Mammary epithelial cell (primary cell): Measurements from ENCODE around the gene ZNF518B.

Experiments
- EZH2 ChIP-seq: IDR thresholded peaks from 2 replicates; pipeline ENCODE4 v1.6.1; 2012; ENCODE audit warnings: low read length, inconsistent platforms, borderline replicate concordance
- TF ChIP-seq, protein P1 (sequence below), 2 donors: IDR thresholded peaks in 1 of 2; conservative IDR thresholded peaks in 1 of 2; 2 replicates each; pipeline ENCODE4 v1.5.1; 2011 to 2012; ENCODE audit warnings: inconsistent platforms in 2 of 2, low read length in 2 of 2, mild to moderate bottlenecking in 2 of 2, control low read depth in 1 of 2, low read depth in 1 of 2; ENCODE audit not compliant: insufficient read depth in 1 of 2; ENCODE audit errors: extremely low read depth in 1 of 2

DNA sequence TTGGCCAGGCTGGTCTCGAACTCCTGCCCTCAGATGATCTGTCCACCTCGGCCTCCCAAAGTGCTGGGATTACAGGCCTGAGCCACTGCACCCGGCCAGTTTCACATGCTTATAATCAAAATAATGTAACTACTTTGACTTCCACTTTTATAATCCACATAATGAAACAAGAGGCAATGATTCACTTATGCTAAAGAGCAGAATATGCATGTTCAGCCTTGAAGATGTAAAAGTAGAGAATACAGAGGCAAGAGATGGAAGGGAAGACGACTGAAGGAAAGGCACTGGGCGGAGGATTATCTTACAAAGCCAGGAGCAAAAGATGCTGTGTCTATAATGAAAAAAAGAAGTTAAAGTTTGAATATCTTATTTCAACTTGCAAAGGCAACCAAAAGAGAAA is 13.3 kb upstream of the ZNF518B start:
- TF ChIP-seq, protein P1, sequence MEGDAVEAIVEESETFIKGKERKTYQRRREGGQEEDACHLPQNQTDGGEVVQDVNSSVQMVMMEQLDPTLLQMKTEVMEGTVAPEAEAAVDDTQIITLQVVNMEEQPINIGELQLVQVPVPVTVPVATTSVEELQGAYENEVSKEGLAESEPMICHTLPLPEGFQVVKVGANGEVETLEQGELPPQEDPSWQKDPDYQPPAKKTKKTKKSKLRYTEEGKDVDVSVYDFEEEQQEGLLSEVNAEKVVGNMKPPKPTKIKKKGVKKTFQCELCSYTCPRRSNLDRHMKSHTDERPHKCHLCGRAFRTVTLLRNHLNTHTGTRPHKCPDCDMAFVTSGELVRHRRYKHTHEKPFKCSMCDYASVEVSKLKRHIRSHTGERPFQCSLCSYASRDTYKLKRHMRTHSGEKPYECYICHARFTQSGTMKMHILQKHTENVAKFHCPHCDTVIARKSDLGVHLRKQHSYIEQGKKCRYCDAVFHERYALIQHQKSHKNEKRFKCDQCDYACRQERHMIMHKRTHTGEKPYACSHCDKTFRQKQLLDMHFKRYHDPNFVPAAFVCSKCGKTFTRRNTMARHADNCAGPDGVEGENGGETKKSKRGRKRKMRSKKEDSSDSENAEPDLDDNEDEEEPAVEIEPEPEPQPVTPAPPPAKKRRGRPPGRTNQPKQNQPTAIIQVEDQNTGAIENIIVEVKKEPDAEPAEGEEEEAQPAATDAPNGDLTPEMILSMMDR (conservative IDR thresholded peaks at IDR 0.05 in 1 of 2, IDR thresholded peaks at IDR 0.05 in 1 of 2; ENCODE audit: extremely low read depth in 1 of 2, insufficient read depth in 1 of 2, low read depth in 1 of 2, low read length in 2 of 2): no peak
- TF ChIP-seq EZH2: no peak
